PFSK-1 (cell line): Measurements from ENCODE around the gene ZNF571.

ENCODE experiments used
- FOXP2 ChIP-seq: optimal IDR thresholded peaks from 2 replicates; pipeline ENCODE3; 2011; ENCODE audit warnings: borderline replicate concordance, control low read depth, inconsistent platforms; ENCODE audit not compliant: insufficient read depth; ENCODE audit errors: extremely low read length, extremely low read depth
- POLR2AphosphoS5 ChIP-seq: IDR thresholded peaks from 2 replicates; pipeline ENCODE4 v1.6.1; 2012; ENCODE audit warnings: low read depth, mild to moderate bottlenecking, control low read depth, low read length, moderate library complexity
- REST ChIP-seq, 2 experiments: IDR thresholded peaks; 2 replicates each; pipeline versions ENCODE4 v1.6.1 to v1.8.0; 2011 to 2012; ENCODE audit warnings: low read depth in 2 of 2, low read length in 2 of 2, control low read depth in 1 of 2, inconsistent platforms in 1 of 2, mild to moderate bottlenecking in 1 of 2, moderate library complexity in 1 of 2; ENCODE audit not compliant: insufficient read depth in 1 of 2
- SIN3A ChIP-seq: IDR thresholded peaks from 2 replicates; pipeline ENCODE4 v1.6.1; 2012; ENCODE audit warnings: mild to moderate bottlenecking, low read length, moderate library complexity, borderline replicate concordance; ENCODE audit not compliant: insufficient read depth
- TAF1 ChIP-seq: IDR thresholded peaks from 2 replicates; pipeline ENCODE4 v1.6.1; 2012; ENCODE audit warnings: low read length, control low read depth, borderline replicate concordance; ENCODE audit not compliant: insufficient read depth

Gene ZNF571

GRCh38 chr19:37583340-37583739, 11.3 kb downstream of the ZNF571 start:
- TF ChIP-seq FOXP2 = no peak
- no peak for TF ChIP-seq REST (IDR thresholded peaks at IDR 0.05; ENCODE audit: insufficient read depth in 1 of 2, low read depth in 2 of 2, low read length in 2 of 2)
- TF ChIP-seq SIN3A = no peak

- TF ChIP-seq TAF1 (no peak), POLR2AphosphoS5 (no peak), REST (IDR thresholded peaks at IDR 0.05; ENCODE audit: insufficient read depth in 1 of 2, low read depth in 2 of 2, low read length in 2 of 2) (no peak)
These were observed 22.4 kb downstream of the ZNF571 start for GRCh38 chr19:37572203-37572602.

- TF ChIP-seq REST (IDR thresholded peaks at IDR 0.05; ENCODE audit: insufficient read depth in 1 of 2, low read depth in 2 of 2, low read length in 2 of 2) (no peak), TAF1 (no peak)
These were observed 29.3 kb downstream of the ZNF571 start for GRCh38 chr19:37565370-37565669.

DNA sequence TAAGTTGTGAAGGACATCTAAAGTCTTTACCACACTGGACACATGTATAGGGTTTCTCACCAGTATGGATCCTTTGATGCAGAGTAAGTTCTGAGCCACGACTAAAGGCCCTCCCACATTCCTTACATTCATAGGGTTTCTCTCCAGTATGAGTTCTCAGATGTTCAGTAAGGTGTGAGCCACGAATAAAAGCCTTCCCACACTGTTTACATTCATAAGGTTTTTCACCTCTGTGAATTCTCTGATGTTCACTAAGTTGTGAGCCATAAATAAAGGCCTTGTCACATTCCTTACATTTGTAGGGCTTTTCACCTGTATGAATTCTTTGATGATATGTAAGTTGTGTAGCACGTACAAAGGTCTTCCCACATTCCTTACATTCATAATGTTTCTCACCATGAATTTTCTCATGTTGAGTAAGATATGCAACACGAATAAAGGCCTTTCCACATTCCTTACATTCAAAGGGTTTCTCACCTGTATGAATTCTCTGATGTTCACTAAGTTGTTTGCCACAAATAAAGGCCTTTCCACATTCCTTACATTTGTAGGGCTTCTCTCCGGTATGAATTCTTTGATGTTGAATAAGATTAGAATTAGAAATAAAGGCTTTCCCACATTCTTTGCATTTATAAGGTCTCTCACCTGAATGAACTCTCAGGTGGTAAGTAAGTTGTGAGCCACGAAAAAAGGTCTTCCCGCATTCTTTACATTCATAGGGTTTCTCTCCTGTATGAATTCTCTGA, 29.8 kb downstream of the ZNF571 start:
- TF ChIP-seq FOXP2 = no peak
- TF ChIP-seq REST (IDR thresholded peaks at IDR 0.05; ENCODE audit: insufficient read depth in 1 of 2, low read depth in 2 of 2, low read length in 2 of 2) = no peak
- TF ChIP-seq SIN3A = no peak
- no peak for TF ChIP-seq TAF1
- TF ChIP-seq POLR2AphosphoS5 = no peak

DNA sequence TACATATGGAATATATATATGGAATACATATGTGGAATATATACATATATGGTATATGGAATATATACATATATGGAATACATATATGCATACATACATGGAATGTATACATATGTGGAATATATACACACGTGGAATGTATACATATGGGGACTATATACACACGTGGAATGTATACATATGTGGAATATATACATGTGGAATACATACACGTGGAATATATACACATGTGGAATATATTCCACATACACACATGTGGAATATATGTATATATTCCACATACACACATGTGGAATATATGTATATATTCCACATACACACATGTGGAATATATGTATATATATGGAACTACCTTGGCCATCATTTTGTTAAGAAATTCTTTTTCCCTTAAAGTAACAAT, 31.1 kb downstream of the ZNF571 start:
- TF ChIP-seq FOXP2 = no peak
- no peak for TF ChIP-seq POLR2AphosphoS5
- TF ChIP-seq REST (IDR thresholded peaks at IDR 0.05; ENCODE audit: insufficient read depth in 1 of 2, low read depth in 2 of 2, low read length in 2 of 2) = no peak
- TF ChIP-seq SIN3A = no peak
- no peak for TF ChIP-seq TAF1
